Measurements from ENCODE around the gene PTPRT. TPM values are rescaled to one million over a fixed set of nuclear protein-coding genes. Genes with fewer than 3 reads are reported as not detected.

Gene PTPRT
- total RNA-seq, 4 donors from 2014 or later: 0.72 to 2.5 (median 1.4) TPM

GRCh38 chr20:42259389-42259788 lies 930.3 kb downstream of the PTPRT start:
- Histone ChIP-seq H3K9me3 (no peaks in the 10 kb centered on the region), H3K4me1 (no peaks in the 10 kb centered on the region), H3K36me3 (no peaks in the 10 kb centered on the region), H3K27me3 (no peaks in the 10 kb centered on the region), H3K27ac (no peak overlapping the region), H3K4me3 (no peak overlapping the region)
- no peak for DNase-seq (ENCODE audit: low spot score in 2 of 2)
- 80% methylated on average over 4 of the region's 4 CpGs for WGBS
- TF ChIP-seq POLR2A (IDR thresholded peaks at IDR 0.05): no peak
- TF ChIP-seq POLR2AphosphoS5 (IDR thresholded peaks at IDR 0.05): no peak
- no peak for TF ChIP-seq CTCF (IDR thresholded peaks at IDR 0.05)
- TF ChIP-seq EP300 (IDR thresholded peaks at IDR 0.05): no peak

GRCh38 chr20:42258564-42259302 lies 931.0 kb downstream of the PTPRT start:
- Histone ChIP-seq H3K9me3 (no peaks in the 10 kb centered on the region), H3K27ac (no peak overlapping the region), H3K36me3 (no peaks in the 10 kb centered on the region), H3K4me1 (no peaks in the 10 kb centered on the region), H3K4me3 (no peak overlapping the region), H3K27me3 (no peaks in the 10 kb centered on the region)
- WGBS: 77% methylated on average over 6 of the region's 6 CpGs
- no peak for DNase-seq (ENCODE audit: low spot score in 2 of 2)
- no peak for TF ChIP-seq POLR2A (IDR thresholded peaks at IDR 0.05)

GRCh38 chr20:42255821-42256220 lies 933.9 kb downstream of the PTPRT start:
- H3K9me3 ChIP-seq: no peaks in the 10 kb centered on the region
- H3K36me3 ChIP-seq: no peaks in the 10 kb centered on the region
- H3K27ac ChIP-seq: no peak overlapping the region
- WGBS: 73% methylated on average over 3 of the region's 3 CpGs
- H3K27me3 ChIP-seq: no peaks in the 10 kb centered on the region
- no peak for DNase-seq (ENCODE audit: low spot score in 2 of 2)
- H3K4me3 ChIP-seq: no peak overlapping the region
- TF ChIP-seq POLR2AphosphoS5 (IDR thresholded peaks at IDR 0.05) (no peak), EP300 (IDR thresholded peaks at IDR 0.05) (no peak), CTCF (IDR thresholded peaks at IDR 0.05) (no peak), POLR2A (IDR thresholded peaks at IDR 0.05) (no peak)
- H3K4me1 ChIP-seq: no peaks in the 10 kb centered on the region

- DNase-seq (ENCODE audit: low spot score in 2 of 2): no peak
- Histone ChIP-seq H3K27ac (no peak overlapping the region), H3K9me3 (no peaks in the 10 kb centered on the region), H3K4me1 (no peaks in the 10 kb centered on the region), H3K36me3 (no peaks in the 10 kb centered on the region), H3K4me3 (no peak overlapping the region), H3K27me3 (no peaks in the 10 kb centered on the region)
- TF ChIP-seq POLR2AphosphoS5 (IDR thresholded peaks at IDR 0.05): no peak
- TF ChIP-seq POLR2A (IDR thresholded peaks at IDR 0.05): no peak
- TF ChIP-seq EP300 (IDR thresholded peaks at IDR 0.05): no peak
- no peak for TF ChIP-seq CTCF (IDR thresholded peaks at IDR 0.05)
- 96% methylated on average over 2 of the region's 2 CpGs for WGBS
Measured at GRCh38 chr20:42254673-42255072, 935.0 kb downstream of the PTPRT start.

GRCh38 chr20:42252116-42252515 lies 937.6 kb downstream of the PTPRT start:
- Histone ChIP-seq H3K4me3 (no peak overlapping the region), H3K4me1 (no peaks in the 10 kb centered on the region), H3K27ac (no peak overlapping the region), H3K9me3 (no peaks in the 10 kb centered on the region), H3K36me3 (no peaks in the 10 kb centered on the region), H3K27me3 (no peaks in the 10 kb centered on the region)
- DNase-seq (ENCODE audit: low spot score in 2 of 2): no peak
- 49% methylated on average over 4 of the region's 4 CpGs for WGBS
- no peak for TF ChIP-seq CTCF (IDR thresholded peaks at IDR 0.05)
- TF ChIP-seq POLR2AphosphoS5 (IDR thresholded peaks at IDR 0.05): no peak
- no peak for TF ChIP-seq EP300 (IDR thresholded peaks at IDR 0.05)
- TF ChIP-seq POLR2A (IDR thresholded peaks at IDR 0.05): no peak

Data from suprapubic skin (tissue), 4 donors.